Liver (tissue), 9 donors: ENCODE results near the gene AGBL4. TPM values are rescaled to one million over a fixed set of nuclear protein-coding genes. Genes with fewer than 3 reads are reported as not detected.

ENCODE experiments used
- DNase-seq: peaks from one replicate; pipeline ENCODE4 v3.0.0-alpha.2; 2017; ENCODE audit warnings: low spot score
- H3K27ac ChIP-seq, 2 donors: one replicate each; pipeline ENCODE4 v1.7.0; 2013; ENCODE audit warnings: inconsistent platforms in 2 of 2, low read length in 2 of 2, control low read depth in 1 of 2, low read depth in 1 of 2, mild to moderate bottlenecking in 1 of 2
- H3K27me3 ChIP-seq, 4 donors: one replicate each; pipeline versions ENCODE4 v1.6.1 to v1.7.0; 2013; ENCODE audit warnings: low read length in 3 of 4, inconsistent platforms in 1 of 4, mild to moderate bottlenecking in 1 of 4, moderate library complexity in 1 of 4; ENCODE audit not compliant: control insufficient read depth in 4 of 4, insufficient read depth in 4 of 4
- H3K36me3 ChIP-seq, 4 donors: one replicate each; pipeline versions ENCODE4 v1.6.1 to v1.7.0; 2013; ENCODE audit warnings: low read length in 3 of 4, mild to moderate bottlenecking in 3 of 4, low read depth in 1 of 4, moderate library complexity in 1 of 4; ENCODE audit not compliant: control insufficient read depth in 4 of 4, insufficient read depth in 3 of 4
- H3K4me1 ChIP-seq, 4 donors: one replicate each; pipeline versions ENCODE4 v1.6.1 to v1.7.0; 2013; ENCODE audit warnings: low read length in 3 of 4, mild to moderate bottlenecking in 3 of 4, moderate library complexity in 1 of 4; ENCODE audit not compliant: control insufficient read depth in 4 of 4, insufficient read depth in 4 of 4
- H3K4me3 ChIP-seq, 3 donors: one replicate each; pipeline versions ENCODE4 v1.6.1 to v1.7.0; 2013; ENCODE audit warnings: low read length in 3 of 3, control low read depth in 1 of 3, low read depth in 1 of 3, mild to moderate bottlenecking in 1 of 3
- H3K9ac ChIP-seq, 2 donors: one replicate each; pipeline ENCODE4 v1.7.0; 2013; ENCODE audit warnings: low read length in 2 of 2, mild to moderate bottlenecking in 2 of 2, moderate library complexity in 2 of 2, control low read depth in 1 of 2, low read depth in 1 of 2
- H3K9me3 ChIP-seq, 4 donors: one replicate each; pipeline versions ENCODE4 v1.6.1 to v1.7.0; 2013; ENCODE audit warnings: low read length in 3 of 4; ENCODE audit not compliant: control insufficient read depth in 4 of 4
- EGR1 ChIP-seq, 2 donors: IDR thresholded peaks; 2 replicates each; pipeline ENCODE4 v1.6.1; 2016 to 2018; ENCODE audit warnings: antibody characterized with exemption in 2 of 2, low read depth in 2 of 2
- FOXA1 ChIP-seq: IDR thresholded peaks from 2 replicates; pipeline ENCODE4 v1.6.1; 2016; ENCODE audit warnings: antibody characterized with exemption
- FOXA2 ChIP-seq: IDR thresholded peaks from 2 replicates; pipeline ENCODE4 v1.6.1; 2016; ENCODE audit warnings: antibody characterized with exemption
- GABPA ChIP-seq, 2 donors: IDR thresholded peaks in 1 of 2; conservative IDR thresholded peaks in 1 of 2; 2 replicates each; pipeline ENCODE4 v1.6.1; 2016; ENCODE audit warnings: antibody characterized with exemption in 2 of 2, mild to moderate bottlenecking in 1 of 2, moderate library complexity in 1 of 2
- HNF4A ChIP-seq, 2 donors: conservative IDR thresholded peaks; 2 replicates each; pipeline ENCODE4 v1.6.1; 2016; ENCODE audit warnings: antibody characterized with exemption in 2 of 2, mild to moderate bottlenecking in 2 of 2
- HNF4G ChIP-seq: IDR thresholded peaks from 2 replicates; pipeline ENCODE4 v1.6.1; 2016; ENCODE audit warnings: antibody characterized with exemption
- JUND ChIP-seq, 2 donors: IDR thresholded peaks; 2 replicates each; pipeline ENCODE4 v1.6.1; 2016; ENCODE audit warnings: antibody characterized with exemption in 2 of 2
- NR2F2 ChIP-seq: IDR thresholded peaks from 2 replicates; pipeline ENCODE4 v1.6.1; 2016; ENCODE audit warnings: antibody characterized with exemption
- RAD21 ChIP-seq, 2 donors: IDR thresholded peaks; 2 replicates each; pipeline ENCODE4 v1.6.1; 2016; ENCODE audit warnings: antibody characterized with exemption in 2 of 2, mild to moderate bottlenecking in 2 of 2
- RXRA ChIP-seq, 2 donors: IDR thresholded peaks; 2 replicates each; pipeline ENCODE4 v1.6.1; 2017 to 2018; ENCODE audit warnings: antibody characterized with exemption in 2 of 2, mild to moderate bottlenecking in 1 of 2
- SP1 ChIP-seq: IDR thresholded peaks from 2 replicates; pipeline ENCODE4 v1.6.1; 2018; ENCODE audit warnings: antibody characterized with exemption, mild to moderate bottlenecking
- TAF1 ChIP-seq: conservative IDR thresholded peaks from 2 replicates; pipeline ENCODE4 v1.6.1; 2016; ENCODE audit warnings: antibody characterized with exemption, mild to moderate bottlenecking
- YY1 ChIP-seq: IDR thresholded peaks from 2 replicates; pipeline ENCODE4 v1.6.1; 2016; ENCODE audit warnings: antibody characterized with exemption, mild to moderate bottlenecking
- WGBS: extraction: QIAGEN DNeasy Blood & Tissue Kit; methylation state at CpG from one replicate; pipeline ENCODE4 v1.1.7; 2013; 5-methylcytosine and 5-hydroxymethylcytosine counted together
- polyA plus RNA-seq, 2 donors: library from polyadenylated mRNA; stranded (reverse) in 1 of 2; unstranded in 1 of 2; fragments of 200-250 nt in 1 of 2; fragments of >200 nt in 1 of 2; fragmentation: Nextera tagmentation in 1 of 2; extraction: Ambion mirVana in 1 of 2; gene quantifications; one replicate each; pipeline versions ENCODE4 v1.2.1 to v1.2.3, GENCODE V29; 2013 to 2015
- total RNA-seq, 2 donors: library from RNA; depleted of rRNA; stranded (reverse); fragments of >200 nt; gene quantifications; one replicate each; pipeline ENCODE4 v1.2.3, GENCODE V29; 2014
- TF ChIP-seq, protein P1 (sequence below): IDR thresholded peaks from 2 replicates; pipeline ENCODE4 v1.6.1; 2016; ENCODE audit warnings: antibody characterized with exemption
- TF ChIP-seq, protein P2 (sequence below): fragments of 150-350 bp; IDR thresholded peaks from 2 replicates; pipeline ENCODE4 v1.5.1; 2017; ENCODE audit warnings: improper control_type of control experiment, low read depth, low read length; ENCODE audit not compliant: missing input control
- TF ChIP-seq, protein P3 (sequence below): IDR thresholded peaks from 2 replicates; pipeline ENCODE4 v1.6.1; 2016; ENCODE audit warnings: antibody characterized with exemption, mild to moderate bottlenecking
- TF ChIP-seq, protein P4 (sequence below): IDR thresholded peaks from 2 replicates; pipeline ENCODE4 v1.6.1; 2016; ENCODE audit warnings: antibody characterized with exemption
- TF ChIP-seq, protein P5 (sequence below): IDR thresholded peaks from 2 replicates; pipeline ENCODE4 v1.6.1; 2016; ENCODE audit warnings: antibody characterized with exemption
- donor health status: healthy.
- donor health status: healthy.
- donor health status: healthy.
- donor health status: healthy.
- donor health status: healthy.

Gene AGBL4
- total and polyA plus RNA-seq, 4 donors = 0.75 to 0.76 TPM; not detected in 2

DNA sequence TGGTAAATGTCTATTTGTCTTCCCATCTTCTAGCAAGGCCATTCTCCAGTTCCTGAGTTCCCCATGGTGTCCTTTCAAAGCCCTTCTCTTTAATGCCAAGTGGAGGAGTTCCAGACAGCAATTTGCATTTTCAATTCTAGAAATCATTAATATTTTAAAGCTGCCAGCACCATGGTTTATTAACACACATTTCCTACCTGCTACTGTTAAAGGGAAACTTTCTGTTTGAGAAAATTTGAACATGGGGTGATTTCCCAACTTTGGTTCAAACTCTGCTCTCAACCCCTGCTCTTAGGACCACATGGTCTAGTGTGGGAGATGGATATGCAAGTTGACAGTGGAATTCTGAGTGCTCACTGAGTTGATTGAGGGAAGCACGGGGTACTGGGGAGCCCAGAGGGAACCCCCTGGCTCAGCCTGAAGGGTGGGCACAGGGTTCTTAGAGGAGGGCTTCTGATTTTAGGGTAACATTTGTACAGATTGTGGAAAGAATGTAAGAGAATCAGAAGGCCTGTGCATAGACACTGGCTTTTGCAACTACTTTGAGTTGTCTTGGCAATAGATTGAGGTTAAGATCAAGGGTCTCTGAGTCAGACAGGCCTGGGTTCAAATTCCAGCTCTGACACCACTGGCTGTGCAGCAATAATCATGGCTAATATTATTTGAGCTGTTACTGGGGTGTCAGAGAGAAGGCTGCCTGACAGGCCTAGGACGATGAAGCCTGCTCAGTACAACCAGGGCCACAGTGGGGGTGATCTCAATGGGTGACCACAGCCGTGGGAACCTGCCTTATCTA is 1344.8 kb downstream of the AGBL4 start:
- Histone ChIP-seq H3K4me3 (no peak overlapping the region), H3K36me3 (no peaks in the 10 kb centered on the region), H3K27me3 (no peaks in the 10 kb centered on the region), H3K27ac (peak overlapping the region; percentile 52 to 85), H3K9me3 (no peaks in the 10 kb centered on the region), H3K9ac (no peak overlapping the region), H3K4me1 (peaks cover 29 to 47% (median 41%) of the 10 kb centered on the region in 4 donors)
- TF ChIP-seq GABPA (IDR thresholded peaks at IDR 0.05 in 1 of 2, conservative IDR thresholded peaks at IDR 0.05 in 1 of 2) = no peak
- no peak for TF ChIP-seq NR2F2
- TF ChIP-seq JUND (IDR thresholded peaks at IDR 0.05) = no peak
- no peak for TF ChIP-seq EGR1 (IDR thresholded peaks at IDR 0.05; ENCODE audit: low read depth in 2 of 2)
- no peak for TF ChIP-seq RAD21 (IDR thresholded peaks at IDR 0.05)
- TF ChIP-seq, protein P1, sequence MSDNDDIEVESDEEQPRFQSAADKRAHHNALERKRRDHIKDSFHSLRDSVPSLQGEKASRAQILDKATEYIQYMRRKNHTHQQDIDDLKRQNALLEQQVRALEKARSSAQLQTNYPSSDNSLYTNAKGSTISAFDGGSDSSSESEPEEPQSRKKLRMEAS = peak; percentile 43
- TF ChIP-seq HNF4A (conservative IDR thresholded peaks at IDR 0.05) = peak in 1 of 2 donors; percentile 59
- no peak for TF ChIP-seq YY1
- TF ChIP-seq, protein P2, sequence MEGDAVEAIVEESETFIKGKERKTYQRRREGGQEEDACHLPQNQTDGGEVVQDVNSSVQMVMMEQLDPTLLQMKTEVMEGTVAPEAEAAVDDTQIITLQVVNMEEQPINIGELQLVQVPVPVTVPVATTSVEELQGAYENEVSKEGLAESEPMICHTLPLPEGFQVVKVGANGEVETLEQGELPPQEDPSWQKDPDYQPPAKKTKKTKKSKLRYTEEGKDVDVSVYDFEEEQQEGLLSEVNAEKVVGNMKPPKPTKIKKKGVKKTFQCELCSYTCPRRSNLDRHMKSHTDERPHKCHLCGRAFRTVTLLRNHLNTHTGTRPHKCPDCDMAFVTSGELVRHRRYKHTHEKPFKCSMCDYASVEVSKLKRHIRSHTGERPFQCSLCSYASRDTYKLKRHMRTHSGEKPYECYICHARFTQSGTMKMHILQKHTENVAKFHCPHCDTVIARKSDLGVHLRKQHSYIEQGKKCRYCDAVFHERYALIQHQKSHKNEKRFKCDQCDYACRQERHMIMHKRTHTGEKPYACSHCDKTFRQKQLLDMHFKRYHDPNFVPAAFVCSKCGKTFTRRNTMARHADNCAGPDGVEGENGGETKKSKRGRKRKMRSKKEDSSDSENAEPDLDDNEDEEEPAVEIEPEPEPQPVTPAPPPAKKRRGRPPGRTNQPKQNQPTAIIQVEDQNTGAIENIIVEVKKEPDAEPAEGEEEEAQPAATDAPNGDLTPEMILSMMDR = no peak
- TF ChIP-seq TAF1 = no peak
- TF ChIP-seq, protein P3, sequence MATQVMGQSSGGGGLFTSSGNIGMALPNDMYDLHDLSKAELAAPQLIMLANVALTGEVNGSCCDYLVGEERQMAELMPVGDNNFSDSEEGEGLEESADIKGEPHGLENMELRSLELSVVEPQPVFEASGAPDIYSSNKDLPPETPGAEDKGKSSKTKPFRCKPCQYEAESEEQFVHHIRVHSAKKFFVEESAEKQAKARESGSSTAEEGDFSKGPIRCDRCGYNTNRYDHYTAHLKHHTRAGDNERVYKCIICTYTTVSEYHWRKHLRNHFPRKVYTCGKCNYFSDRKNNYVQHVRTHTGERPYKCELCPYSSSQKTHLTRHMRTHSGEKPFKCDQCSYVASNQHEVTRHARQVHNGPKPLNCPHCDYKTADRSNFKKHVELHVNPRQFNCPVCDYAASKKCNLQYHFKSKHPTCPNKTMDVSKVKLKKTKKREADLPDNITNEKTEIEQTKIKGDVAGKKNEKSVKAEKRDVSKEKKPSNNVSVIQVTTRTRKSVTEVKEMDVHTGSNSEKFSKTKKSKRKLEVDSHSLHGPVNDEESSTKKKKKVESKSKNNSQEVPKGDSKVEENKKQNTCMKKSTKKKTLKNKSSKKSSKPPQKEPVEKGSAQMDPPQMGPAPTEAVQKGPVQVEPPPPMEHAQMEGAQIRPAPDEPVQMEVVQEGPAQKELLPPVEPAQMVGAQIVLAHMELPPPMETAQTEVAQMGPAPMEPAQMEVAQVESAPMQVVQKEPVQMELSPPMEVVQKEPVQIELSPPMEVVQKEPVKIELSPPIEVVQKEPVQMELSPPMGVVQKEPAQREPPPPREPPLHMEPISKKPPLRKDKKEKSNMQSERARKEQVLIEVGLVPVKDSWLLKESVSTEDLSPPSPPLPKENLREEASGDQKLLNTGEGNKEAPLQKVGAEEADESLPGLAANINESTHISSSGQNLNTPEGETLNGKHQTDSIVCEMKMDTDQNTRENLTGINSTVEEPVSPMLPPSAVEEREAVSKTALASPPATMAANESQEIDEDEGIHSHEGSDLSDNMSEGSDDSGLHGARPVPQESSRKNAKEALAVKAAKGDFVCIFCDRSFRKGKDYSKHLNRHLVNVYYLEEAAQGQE = no peak
- no peak for TF ChIP-seq FOXA1
- TF ChIP-seq SP1 = no peak
- TF ChIP-seq, protein P4, sequence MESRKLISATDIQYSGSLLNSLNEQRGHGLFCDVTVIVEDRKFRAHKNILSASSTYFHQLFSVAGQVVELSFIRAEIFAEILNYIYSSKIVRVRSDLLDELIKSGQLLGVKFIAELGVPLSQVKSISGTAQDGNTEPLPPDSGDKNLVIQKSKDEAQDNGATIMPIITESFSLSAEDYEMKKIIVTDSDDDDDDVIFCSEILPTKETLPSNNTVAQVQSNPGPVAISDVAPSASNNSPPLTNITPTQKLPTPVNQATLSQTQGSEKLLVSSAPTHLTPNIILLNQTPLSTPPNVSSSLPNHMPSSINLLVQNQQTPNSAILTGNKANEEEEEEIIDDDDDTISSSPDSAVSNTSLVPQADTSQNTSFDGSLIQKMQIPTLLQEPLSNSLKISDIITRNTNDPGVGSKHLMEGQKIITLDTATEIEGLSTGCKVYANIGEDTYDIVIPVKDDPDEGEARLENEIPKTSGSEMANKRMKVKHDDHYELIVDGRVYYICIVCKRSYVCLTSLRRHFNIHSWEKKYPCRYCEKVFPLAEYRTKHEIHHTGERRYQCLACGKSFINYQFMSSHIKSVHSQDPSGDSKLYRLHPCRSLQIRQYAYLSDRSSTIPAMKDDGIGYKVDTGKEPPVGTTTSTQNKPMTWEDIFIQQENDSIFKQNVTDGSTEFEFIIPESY = no peak
- TF ChIP-seq, protein P5, sequence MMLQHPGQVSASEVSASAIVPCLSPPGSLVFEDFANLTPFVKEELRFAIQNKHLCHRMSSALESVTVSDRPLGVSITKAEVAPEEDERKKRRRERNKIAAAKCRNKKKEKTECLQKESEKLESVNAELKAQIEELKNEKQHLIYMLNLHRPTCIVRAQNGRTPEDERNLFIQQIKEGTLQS = no peak
- TF ChIP-seq FOXA2 = no peak
- TF ChIP-seq HNF4G = no peak
- peak in 1 of 2 donors; percentile 68 for TF ChIP-seq RXRA (IDR thresholded peaks at IDR 0.05)
- no peak for DNase-seq
- WGBS = 80% methylated on average over 3 of the region's 3 CpGs
